Neural progenitor cell (in vitro differentiated cells): ENCODE measurements around the gene ETV6. TPM values are rescaled to one million over a fixed set of nuclear protein-coding genes. Genes with fewer than 3 reads are reported as not detected.

Experiments used
- DNase-seq: peaks from one replicate; pipeline ENCODE4 v3.0.0-alpha.2; 2016; ENCODE audit warnings: low spot score
- H2AFZ ChIP-seq: fragments of 200-600 bp; sonication (generic); replicated peaks from 2 replicates; pipeline ENCODE4 v1.6.1; 2016; ENCODE audit warnings: antibody characterized with exemption
- H3F3A ChIP-seq: fragments of 200-600 bp; sonication (generic); 2 replicates; pipeline ENCODE4 v1.6.1; 2016; ENCODE audit warnings: antibody characterized with exemption, low read depth
- H3K27ac ChIP-seq: fragments of 200-600 bp; sonication (generic); 2 replicates; pipeline ENCODE4 v1.5.1; 2016; ENCODE audit warnings: mild to moderate bottlenecking
- H3K27me3 ChIP-seq: fragments of 200-600 bp; sonication (generic); 2 replicates; pipeline ENCODE4 v1.6.1; 2016; ENCODE audit warnings: mild to moderate bottlenecking, moderate library complexity
- H3K36me3 ChIP-seq: fragments of 200-600 bp; sonication (generic); 2 replicates; pipeline ENCODE4 v1.5.1; 2016
- H3K4me1 ChIP-seq: fragments of 200-600 bp; sonication (generic); 2 replicates; pipeline ENCODE4 v1.6.1; 2016; ENCODE audit warnings: mixed run types
- H3K4me2 ChIP-seq: fragments of 200-600 bp; sonication (generic); 2 replicates; pipeline ENCODE4 v1.6.1; 2016
- H3K4me3 ChIP-seq: fragments of 200-600 bp; sonication (generic); 2 replicates; pipeline ENCODE4 v1.5.1; 2016
- H3K79me2 ChIP-seq: fragments of 200-600 bp; sonication (generic); 2 replicates; pipeline ENCODE4 v1.6.1; 2016; ENCODE audit warnings: low read depth
- H3K9ac ChIP-seq: fragments of 200-600 bp; sonication (generic); 2 replicates; pipeline ENCODE4 v1.6.1; 2016
- H3K9me3 ChIP-seq: fragments of 200-600 bp; sonication (generic); 2 replicates; pipeline ENCODE4 v1.5.1; 2016; ENCODE audit warnings: low read depth
- H4K20me1 ChIP-seq: fragments of 200-600 bp; sonication (generic); 2 replicates; pipeline ENCODE4 v1.6.1; 2016; ENCODE audit warnings: low read depth
- H3K27ac Mint-ChIP-seq: 3 replicates; pipeline ENCODE4 v1.8.0; 2021; ENCODE audit warnings: mixed read lengths
- H3K27me3 Mint-ChIP-seq: 2 replicates; pipeline ENCODE4 v1.8.0; 2022; ENCODE audit warnings: low read depth, mild to moderate bottlenecking, inconsistent platforms, moderate library complexity, mixed read lengths; ENCODE audit not compliant: insufficient read depth
- H3K36me3 Mint-ChIP-seq: 3 replicates; pipeline ENCODE4 v1.8.0; 2021; ENCODE audit warnings: mixed read lengths
- H3K4me1 Mint-ChIP-seq: 3 replicates; pipeline ENCODE4 v1.8.0; 2021; ENCODE audit warnings: mixed read lengths
- H3K4me3 Mint-ChIP-seq: 3 replicates; pipeline ENCODE4 v1.8.0; 2021; ENCODE audit warnings: mild to moderate bottlenecking, moderate library complexity, mixed read lengths
- H3K9me3 Mint-ChIP-seq: 3 replicates; pipeline ENCODE4 v1.8.0; 2020; ENCODE audit warnings: mixed read lengths
- EZH2 ChIP-seq: fragments of 200-600 bp; sonication (generic); IDR thresholded peaks from 2 replicates; pipeline ENCODE4 v1.6.1; 2017; ENCODE audit warnings: antibody characterized with exemption, mild to moderate bottlenecking, moderate library complexity
- EZH2phosphoT487 ChIP-seq: fragments of 200-600 bp; sonication (generic); IDR thresholded peaks from 2 replicates; pipeline ENCODE4 v1.6.1; 2017; ENCODE audit warnings: antibody characterized with exemption
- total RNA-seq: library from RNA; depleted of rRNA; stranded (reverse); fragments of >200 nt; gene quantifications from 2 replicates; pipeline ENCODE4 v1.2.3, GENCODE V29; 2015; ENCODE audit warnings: low replicate concordance
- TF ChIP-seq, protein P1 (sequence below): fragments of 200-600 bp; sonication (generic); IDR thresholded peaks from 2 replicates; pipeline ENCODE4 v1.5.1; 2017; ENCODE audit warnings: antibody characterized with exemption, mild to moderate bottlenecking

The ETV6 gene
- total RNA-seq, 1 donor from 2014 or later = 6.2 TPM

GRCh38 chr12:11731455-11731854 lies 82.0 kb downstream of the ETV6 start:
- no peaks in the 10 kb centered on the region for H3K9me3 Mint-ChIP-seq
- no peaks in the 10 kb centered on the region for H3K27me3 ChIP-seq
- H3F3A ChIP-seq = no peaks in the 10 kb centered on the region
- H3K36me3 ChIP-seq = no peaks in the 10 kb centered on the region
- no peak overlapping the region for H3K4me2 ChIP-seq
- H3K27ac Mint-ChIP-seq = no peak overlapping the region
- peaks cover 9% of the 10 kb centered on the region for H3K4me1 Mint-ChIP-seq
- DNase-seq = no peak
- H3K9ac ChIP-seq = no peak overlapping the region
- H2AFZ ChIP-seq = no peak overlapping the region
- no peaks in the 10 kb centered on the region for H4K20me1 ChIP-seq
- H3K36me3 Mint-ChIP-seq = peaks cover 3% of the 10 kb centered on the region
- no peaks in the 10 kb centered on the region for H3K9me3 ChIP-seq
- no peaks in the 10 kb centered on the region for H3K79me2 ChIP-seq
- no peaks in the 10 kb centered on the region for H3K4me1 ChIP-seq
- H3K4me3 ChIP-seq = no peak overlapping the region
- H3K27ac ChIP-seq = no peak overlapping the region
- no peak overlapping the region for H3K4me3 Mint-ChIP-seq
- TF ChIP-seq, protein P1, sequence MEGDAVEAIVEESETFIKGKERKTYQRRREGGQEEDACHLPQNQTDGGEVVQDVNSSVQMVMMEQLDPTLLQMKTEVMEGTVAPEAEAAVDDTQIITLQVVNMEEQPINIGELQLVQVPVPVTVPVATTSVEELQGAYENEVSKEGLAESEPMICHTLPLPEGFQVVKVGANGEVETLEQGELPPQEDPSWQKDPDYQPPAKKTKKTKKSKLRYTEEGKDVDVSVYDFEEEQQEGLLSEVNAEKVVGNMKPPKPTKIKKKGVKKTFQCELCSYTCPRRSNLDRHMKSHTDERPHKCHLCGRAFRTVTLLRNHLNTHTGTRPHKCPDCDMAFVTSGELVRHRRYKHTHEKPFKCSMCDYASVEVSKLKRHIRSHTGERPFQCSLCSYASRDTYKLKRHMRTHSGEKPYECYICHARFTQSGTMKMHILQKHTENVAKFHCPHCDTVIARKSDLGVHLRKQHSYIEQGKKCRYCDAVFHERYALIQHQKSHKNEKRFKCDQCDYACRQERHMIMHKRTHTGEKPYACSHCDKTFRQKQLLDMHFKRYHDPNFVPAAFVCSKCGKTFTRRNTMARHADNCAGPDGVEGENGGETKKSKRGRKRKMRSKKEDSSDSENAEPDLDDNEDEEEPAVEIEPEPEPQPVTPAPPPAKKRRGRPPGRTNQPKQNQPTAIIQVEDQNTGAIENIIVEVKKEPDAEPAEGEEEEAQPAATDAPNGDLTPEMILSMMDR = no peak
- TF ChIP-seq EZH2 (no peak), EZH2phosphoT487 (no peak)
- no peaks in the 10 kb centered on the region for H3K27me3 Mint-ChIP-seq

- Histone ChIP-seq H3K4me2 (no peak overlapping the region), H3K4me1 (no peaks in the 10 kb centered on the region), H3K27ac (no peak overlapping the region), H4K20me1 (no peaks in the 10 kb centered on the region), H3K9me3 (no peaks in the 10 kb centered on the region), H3K36me3 (no peaks in the 10 kb centered on the region), H3K9ac (no peak overlapping the region), H3K4me3 (no peak overlapping the region), H2AFZ (no peak overlapping the region), H3K79me2 (no peaks in the 10 kb centered on the region), H3F3A (no peaks in the 10 kb centered on the region), H3K27me3 (no peaks in the 10 kb centered on the region)
- Mint-ChIP-seq H3K27me3 (no peaks in the 10 kb centered on the region), H3K9me3 (no peaks in the 10 kb centered on the region), H3K36me3 (peaks cover 3% of the 10 kb centered on the region), H3K4me3 (no peak overlapping the region), H3K4me1 (peaks cover 9% of the 10 kb centered on the region), H3K27ac (no peak overlapping the region)
- TF ChIP-seq, protein P1 = no peak
- no peak for TF ChIP-seq EZH2phosphoT487
- TF ChIP-seq EZH2 = no peak
- no peak for DNase-seq
Observed at GRCh38 chr12:11732023-11732422, 82.5 kb downstream of the ETV6 start.

DNA sequence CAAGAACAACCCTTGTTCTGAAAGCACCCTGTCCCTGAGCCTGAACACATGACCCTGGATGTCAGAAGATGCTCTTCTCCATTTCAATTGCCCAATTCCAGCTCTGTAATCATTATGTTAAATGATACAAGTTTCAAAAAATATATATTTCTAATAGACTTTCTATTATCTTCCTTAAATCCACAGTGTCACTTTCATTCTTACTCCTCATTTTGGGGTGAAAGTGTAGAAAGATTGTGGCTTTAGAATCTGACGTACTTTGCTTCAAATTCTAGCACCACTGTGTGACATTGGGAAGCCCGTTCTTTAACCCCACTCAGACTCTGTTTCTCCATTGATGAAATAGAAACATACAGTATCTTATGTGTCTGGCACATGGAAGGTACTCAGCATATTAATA lies 83.2 kb downstream of the ETV6 start:
- H3K36me3 Mint-ChIP-seq = peaks cover 3% of the 10 kb centered on the region
- H3K4me1 Mint-ChIP-seq = peaks cover 9% of the 10 kb centered on the region
- H3K27me3 ChIP-seq = no peaks in the 10 kb centered on the region
- H3K4me3 Mint-ChIP-seq = no peak overlapping the region
- H3K4me2 ChIP-seq = no peak overlapping the region
- no peaks in the 10 kb centered on the region for H3K9me3 Mint-ChIP-seq
- no peaks in the 10 kb centered on the region for H3F3A ChIP-seq
- no peaks in the 10 kb centered on the region for H3K36me3 ChIP-seq
- H3K9ac ChIP-seq = no peak overlapping the region
- no peak overlapping the region for H3K4me3 ChIP-seq
- H3K27me3 Mint-ChIP-seq = no peaks in the 10 kb centered on the region
- no peaks in the 10 kb centered on the region for H3K4me1 ChIP-seq
- H3K27ac ChIP-seq = no peak overlapping the region
- no peak overlapping the region for H2AFZ ChIP-seq
- H4K20me1 ChIP-seq = no peaks in the 10 kb centered on the region
- no peaks in the 10 kb centered on the region for H3K9me3 ChIP-seq
- no peak overlapping the region for H3K27ac Mint-ChIP-seq
- TF ChIP-seq EZH2 (no peak), EZH2phosphoT487 (no peak)
- TF ChIP-seq, protein P1 = no peak
- no peak for DNase-seq
- no peaks in the 10 kb centered on the region for H3K79me2 ChIP-seq
